22Rv1 (cell line): ENCODE data around the gene RIC1.

Experiments used
- CTCF ChIP-seq: fragments of 450-650 bp; IDR thresholded peaks from 2 replicates; pipeline ENCODE4 v1.5.1; 2017; ENCODE audit warnings: mild to moderate bottlenecking
- ZFX ChIP-seq: fragments of 450-650 bp; IDR thresholded peaks from 2 replicates; pipeline ENCODE4 v1.6.1; 2017; ENCODE audit warnings: antibody characterized with exemption, borderline replicate concordance

DNA sequence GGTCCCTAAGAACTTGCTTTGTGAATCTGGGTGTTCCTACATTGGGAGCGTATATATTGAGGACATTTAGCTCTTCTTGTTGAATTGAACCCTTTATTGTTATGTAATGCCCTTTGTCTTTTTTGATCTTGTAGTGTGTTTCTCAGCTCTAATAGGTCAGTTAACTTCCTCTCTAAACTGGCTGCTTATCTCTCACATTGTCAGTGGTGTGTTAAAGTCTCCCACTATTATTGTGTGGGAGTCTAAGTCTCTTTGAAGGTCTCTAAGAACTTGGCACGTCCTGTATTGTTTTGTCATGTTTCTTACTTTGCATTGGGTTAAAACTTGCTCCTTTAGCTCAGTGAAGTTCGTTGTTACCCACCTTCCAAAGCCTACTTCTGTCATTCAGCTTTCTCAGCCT lies 36.2 kb downstream of the RIC1 start:
- TF ChIP-seq CTCF (no peak), ZFX (no peak)
